HG02623 (cell line): ENCODE results near the gene KLRF1.

Source experiments
- ATAC-seq: cut with Tn5 transposase; IDR thresholded peaks from one replicate; pipeline ENCODE4 v1.9.1; 2021; ENCODE audit warnings: moderate library complexity; ENCODE audit not compliant: unreplicated experiment

The KLRF1 gene

GRCh38 chr12:9808504-9808903, 18.8 kb upstream of the KLRF1 start:
- no peak for ATAC-seq

GRCh38 chr12:9809338-9809737, 17.9 kb upstream of the KLRF1 start:
- no peak for ATAC-seq

GRCh38 chr12:9809866-9810265, 17.4 kb upstream of the KLRF1 start:
- ATAC-seq: no peak

- ATAC-seq: no peak
Observed at GRCh38 chr12:9810671-9811070, 16.6 kb upstream of the KLRF1 start.

- ATAC-seq: no peak
Observed at GRCh38 chr12:9811621-9812020, 15.7 kb upstream of the KLRF1 start.

- peak; percentile 87 for ATAC-seq
Observed at GRCh38 chr12:9813821-9814798, 13.2 kb upstream of the KLRF1 start.

- ATAC-seq: no peak
Observed at GRCh38 chr12:9820281-9820930, 6.9 kb upstream of the KLRF1 start.

GRCh38 chr12:9829483-9829882, 2.2 kb downstream of the KLRF1 start:
- ATAC-seq: no peak

- ATAC-seq: no peak
Observed at GRCh38 chr12:9829982-9830381, 2.7 kb downstream of the KLRF1 start.

- no peak for ATAC-seq
Observed at GRCh38 chr12:9831720-9832119, 4.4 kb downstream of the KLRF1 start.

GRCh38 chr12:9843407-9843806, 16.1 kb downstream of the KLRF1 start:
- no peak for ATAC-seq

GRCh38 chr12:9848899-9849298, 21.6 kb downstream of the KLRF1 start:
- no peak for ATAC-seq

- no peak for ATAC-seq
Observed at GRCh38 chr12:9851050-9851449, 23.8 kb downstream of the KLRF1 start.

GRCh38 chr12:9851927-9852326, 24.6 kb downstream of the KLRF1 start:
- no peak for ATAC-seq

GRCh38 chr12:9856151-9856550, 28.9 kb downstream of the KLRF1 start:
- no peak for ATAC-seq

- no peak for ATAC-seq
Observed at GRCh38 chr12:9856894-9857293, 29.6 kb downstream of the KLRF1 start.

GRCh38 chr12:9858135-9858534, 30.9 kb downstream of the KLRF1 start:
- no peak for ATAC-seq

- ATAC-seq: no peak
Observed at GRCh38 chr12:9864913-9865675, 37.8 kb downstream of the KLRF1 start.

GRCh38 chr12:9866860-9867269, 39.6 kb downstream of the KLRF1 start:
- ATAC-seq: no peak

- no peak for ATAC-seq
Observed at GRCh38 chr12:9867531-9867930, 40.2 kb downstream of the KLRF1 start.

- no peak for ATAC-seq
Observed at GRCh38 chr12:9868311-9868801, 41.1 kb downstream of the KLRF1 start.
